Activated CD8-positive, alpha-beta T cell treated with anti-CD3 and anti-CD28 coated beads for 36 hours (primary cell): ENCODE measurements around the gene SOAT2. TPM values are rescaled to one million over a fixed set of nuclear protein-coding genes. Genes with fewer than 3 reads are reported as not detected.

Experiments used
- ATAC-seq: fragments of 200-7000 bp; cut with Tn5 transposase; one replicate; pipeline ENCODE4 v1.10.0; 2021; ENCODE audit warnings: mild to moderate bottlenecking, moderate library complexity
- CTCF ChIA-PET: fragments of 350-600 bp; sonication (Branson Sonifier 250); formaldehyde crosslinking; loops from one replicate; lab custom pipeline; 2021; ENCODE audit warnings: antibody characterized with exemption; lab: Charles Lee
- POLR2A ChIA-PET: fragments of 350-600 bp; sonication (Branson Sonifier 250); formaldehyde crosslinking; loops from one replicate; lab custom pipeline; 2021; ENCODE audit warnings: antibody characterized with exemption; lab: Charles Lee
- DNase-seq: peaks from one replicate; pipeline ENCODE4 v3.0.0-alpha.2; 2020
- H3K27ac Mint-ChIP-seq: one replicate; pipeline ENCODE4 v1.8.0; 2021; ENCODE audit warnings: mild to moderate bottlenecking, mixed read lengths
- H3K27me3 Mint-ChIP-seq: one replicate; pipeline ENCODE4 v1.8.0; 2021; ENCODE audit warnings: mixed read lengths
- H3K36me3 Mint-ChIP-seq: one replicate; pipeline ENCODE4 v1.8.0; 2021; ENCODE audit warnings: low read depth, mixed read lengths
- H3K4me1 Mint-ChIP-seq: one replicate; pipeline ENCODE4 v1.8.0; 2021; ENCODE audit warnings: low read depth, mixed read lengths
- H3K4me3 Mint-ChIP-seq: one replicate; pipeline ENCODE4 v1.8.0; 2021; ENCODE audit warnings: mild to moderate bottlenecking, moderate library complexity, mixed read lengths
- H3K9me3 Mint-ChIP-seq: one replicate; pipeline ENCODE4 v1.8.0; 2021; ENCODE audit warnings: mixed read lengths
- intact Hi-C: fragments of 100-400 bp; cut with micrococcal nuclease; formaldehyde crosslinking; loops from one replicate; pipeline ENCODE4 v1.10.0; 2022
- total RNA-seq, 2 experiments: library from RNA; stranded (reverse); gene quantifications; one replicate each; pipeline ENCODE4 v1.2.3, GENCODE V29; 2021
- TF ChIP-seq, protein P1 (sequence below): fragments of 200-600 bp; IDR thresholded peaks from one replicate; pipeline ENCODE4 v1.8.0; 2022; ENCODE audit warnings: antibody characterized with exemption, mild to moderate bottlenecking

The SOAT2 gene
- total RNA-seq, 2 experiments from 2014 or later, result 5.3 to 6.7 TPM

DNA sequence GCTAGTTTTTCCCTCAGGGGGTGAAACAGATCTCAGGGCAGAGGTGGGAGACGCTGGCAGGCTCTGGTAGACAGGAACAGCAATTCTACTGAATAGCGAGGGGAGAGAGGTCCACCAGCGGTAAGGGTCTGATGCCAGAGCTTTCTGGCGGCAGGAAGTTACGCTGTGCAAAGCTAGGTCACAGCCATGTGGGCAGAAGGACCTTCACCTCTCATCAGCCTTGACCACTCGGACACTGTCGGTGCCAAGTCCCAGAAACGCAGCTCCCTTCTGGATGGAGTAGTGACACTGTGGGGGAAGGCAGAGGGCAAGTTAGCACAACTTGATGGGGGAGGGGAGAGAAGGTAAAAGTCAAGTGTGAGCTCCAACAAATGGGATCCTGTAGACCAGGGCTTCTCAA is 66.9 kb downstream of the SOAT2 start:
- intact Hi-C loops, result no loop called here
- Mint-ChIP-seq H3K36me3 (peaks cover 1% of the 10 kb centered on the region), H3K4me1 (peaks cover 3% of the 10 kb centered on the region), H3K27ac (no peak overlapping the region), H3K9me3 (no peaks in the 10 kb centered on the region), H3K4me3 (no peak overlapping the region), H3K27me3 (no peaks in the 10 kb centered on the region)
- ATAC-seq (no peak), DNase-seq (no peak)
- POLR2A ChIA-PET, result interaction anchor here (0.9 kb wide), 1 partner anchor 39 kb away, joined by 3 read pairs; no protein-coding TSS in a partner anchor
- CTCF ChIA-PET, result interaction anchor here (4.1 kb wide), 1 partner anchor 10 kb away, joined by 28 read pairs; no protein-coding TSS in a partner anchor
- TF ChIP-seq, protein P1, sequence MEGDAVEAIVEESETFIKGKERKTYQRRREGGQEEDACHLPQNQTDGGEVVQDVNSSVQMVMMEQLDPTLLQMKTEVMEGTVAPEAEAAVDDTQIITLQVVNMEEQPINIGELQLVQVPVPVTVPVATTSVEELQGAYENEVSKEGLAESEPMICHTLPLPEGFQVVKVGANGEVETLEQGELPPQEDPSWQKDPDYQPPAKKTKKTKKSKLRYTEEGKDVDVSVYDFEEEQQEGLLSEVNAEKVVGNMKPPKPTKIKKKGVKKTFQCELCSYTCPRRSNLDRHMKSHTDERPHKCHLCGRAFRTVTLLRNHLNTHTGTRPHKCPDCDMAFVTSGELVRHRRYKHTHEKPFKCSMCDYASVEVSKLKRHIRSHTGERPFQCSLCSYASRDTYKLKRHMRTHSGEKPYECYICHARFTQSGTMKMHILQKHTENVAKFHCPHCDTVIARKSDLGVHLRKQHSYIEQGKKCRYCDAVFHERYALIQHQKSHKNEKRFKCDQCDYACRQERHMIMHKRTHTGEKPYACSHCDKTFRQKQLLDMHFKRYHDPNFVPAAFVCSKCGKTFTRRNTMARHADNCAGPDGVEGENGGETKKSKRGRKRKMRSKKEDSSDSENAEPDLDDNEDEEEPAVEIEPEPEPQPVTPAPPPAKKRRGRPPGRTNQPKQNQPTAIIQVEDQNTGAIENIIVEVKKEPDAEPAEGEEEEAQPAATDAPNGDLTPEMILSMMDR, result no peak

DNA sequence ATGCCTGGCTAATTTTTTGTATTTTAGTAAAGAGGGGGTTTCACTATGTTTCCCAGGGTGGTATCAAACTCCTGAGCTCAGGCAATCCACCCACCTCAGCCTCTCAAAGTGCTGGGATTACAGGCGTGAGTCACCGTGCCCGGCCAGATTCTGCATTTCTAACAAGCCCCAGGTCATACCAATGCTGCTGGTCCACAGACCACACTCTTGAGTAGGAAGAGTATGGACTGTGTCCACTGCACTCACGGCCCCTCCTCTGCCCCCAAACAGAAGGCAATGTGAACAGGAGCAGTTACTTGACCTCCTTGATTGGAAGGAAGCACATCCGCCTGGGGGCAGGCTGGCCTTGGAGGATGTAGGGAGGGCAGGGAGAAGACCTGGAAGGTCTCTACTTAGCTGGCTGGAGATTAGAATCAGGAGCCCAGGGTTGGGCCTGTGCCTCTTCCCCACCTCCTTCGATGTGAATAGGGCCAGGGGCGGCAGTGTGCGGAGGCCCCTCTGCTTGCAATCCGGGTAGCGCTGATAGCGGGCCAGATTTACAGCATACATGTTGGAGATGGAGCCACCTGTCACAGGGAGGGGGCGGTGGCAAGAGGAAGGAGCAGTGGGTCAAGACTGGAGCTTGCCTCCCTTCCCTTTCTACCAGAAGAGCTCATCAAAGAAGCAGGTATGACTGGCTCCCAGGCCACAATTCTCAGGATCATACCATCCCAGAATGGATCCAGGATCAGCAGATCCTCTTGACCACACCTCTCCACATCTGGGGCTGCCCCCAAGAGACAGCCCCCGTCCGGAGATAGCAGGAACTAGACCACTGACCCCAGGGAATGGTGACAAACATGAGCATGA is 67.8 kb downstream of the SOAT2 start:
- Mint-ChIP-seq H3K27me3 (no peaks in the 10 kb centered on the region), H3K9me3 (no peaks in the 10 kb centered on the region), H3K36me3 (peaks cover 1% of the 10 kb centered on the region), H3K27ac (no peak overlapping the region), H3K4me3 (no peak overlapping the region), H3K4me1 (peaks cover 6% of the 10 kb centered on the region)
- TF ChIP-seq, protein P1, result no peak
- ChIA-PET POLR2A (interaction anchor here (0.6 to 1.0 kb wide), 2 partner anchors 107 to 151 kb away, joined by 3 read pairs; no protein-coding TSS in a partner anchor), CTCF (interaction anchor here (1.2 to 4.1 kb wide), 2 partner anchors 11 to 105 kb away, joined by 3 to 28 read pairs; no protein-coding TSS in a partner anchor)
- no peak for DNase-seq
- no peak for ATAC-seq
- intact Hi-C loops, result no loop called here

DNA sequence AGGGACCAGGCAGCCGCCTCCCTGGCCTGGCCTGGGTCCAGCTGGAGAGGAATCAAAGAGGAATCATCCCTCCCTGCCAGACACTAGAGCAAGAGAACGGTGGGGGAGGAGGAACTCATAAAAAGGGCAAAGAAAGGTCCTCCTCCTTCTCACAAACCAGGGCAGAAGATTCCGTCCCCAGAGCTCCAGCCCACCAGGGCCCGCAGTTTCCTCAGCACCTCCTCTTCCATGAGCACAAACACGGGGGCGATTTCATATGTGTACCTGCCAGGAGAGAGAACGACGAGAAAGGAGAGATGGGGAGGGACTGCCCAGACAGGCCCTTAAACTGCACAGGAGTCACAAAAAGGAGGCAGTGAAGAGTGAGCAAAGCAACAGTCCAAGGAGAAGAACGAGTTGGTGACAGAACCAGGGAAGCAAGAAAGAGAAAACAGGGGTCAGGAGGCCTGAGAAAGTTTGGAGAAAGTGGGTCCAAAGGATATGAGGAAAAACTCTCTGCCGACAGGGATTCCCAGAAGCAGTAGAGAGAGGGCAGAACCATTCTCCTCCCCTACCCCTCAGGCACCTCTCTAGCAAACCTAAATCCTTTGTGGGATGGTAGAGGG is 68.5 kb downstream of the SOAT2 start:
- intact Hi-C loops, result no loop called here
- Mint-ChIP-seq H3K4me1 (peaks cover 4% of the 10 kb centered on the region), H3K27me3 (no peaks in the 10 kb centered on the region), H3K9me3 (no peaks in the 10 kb centered on the region), H3K27ac (no peak overlapping the region), H3K36me3 (peaks cover 1% of the 10 kb centered on the region), H3K4me3 (no peak overlapping the region)
- ATAC-seq (no peak), DNase-seq (no peak)
- ChIA-PET POLR2A (interaction anchor here (1.0 kb wide), 1 partner anchor 150 kb away, joined by 3 read pairs; no protein-coding TSS in a partner anchor), CTCF (interaction anchor here (1.2 to 4.1 kb wide), 4 partner anchors 9 to 106 kb away, joined by 3 to 28 read pairs (median 4); partner anchors contain the start of genes CSAD and ZNF740)
- TF ChIP-seq, protein P1, result no peak

DNA sequence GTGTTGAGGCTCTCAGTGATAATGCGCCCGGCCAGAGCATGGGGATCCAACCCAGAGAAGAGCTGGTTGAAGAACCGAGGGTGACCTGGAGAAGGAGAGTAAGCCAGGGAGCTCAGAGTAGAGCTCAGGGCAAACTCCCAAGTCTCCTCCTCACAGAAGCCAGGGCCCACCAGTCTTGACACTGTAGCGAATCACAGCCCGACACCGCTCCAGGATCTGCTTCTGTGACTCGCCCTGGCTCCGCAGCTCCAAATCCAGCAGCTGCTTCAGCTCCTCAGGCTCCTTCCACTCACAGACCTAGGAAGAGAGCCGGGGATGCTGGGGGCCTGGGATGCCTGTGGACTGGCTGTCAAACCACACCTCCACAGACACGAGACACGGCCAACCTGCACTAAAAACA is 69.1 kb downstream of the SOAT2 start:
- H3K4me1 Mint-ChIP-seq, result peaks cover 3% of the 10 kb centered on the region
- no peak overlapping the region for H3K4me3 Mint-ChIP-seq
- H3K36me3 Mint-ChIP-seq, result peaks cover 1% of the 10 kb centered on the region
- ChIA-PET POLR2A (no interaction called here), CTCF (interaction anchor here (1.2 to 4.1 kb wide), 4 partner anchors 8 to 106 kb away, joined by 3 to 28 read pairs (median 4); partner anchors contain the start of genes CSAD and ZNF740)
- no peak for ATAC-seq
- no peaks in the 10 kb centered on the region for H3K27me3 Mint-ChIP-seq
- no peak for DNase-seq
- no peak overlapping the region for H3K27ac Mint-ChIP-seq
- intact Hi-C loops, result no loop called here
- TF ChIP-seq, protein P1, result no peak
- H3K9me3 Mint-ChIP-seq, result no peaks in the 10 kb centered on the region
